Activated T-cell treated with anti-CD3 and anti-CD28 coated beads, Interleukin-2, amount 50 U/mL, for 24 hours (primary cell): ENCODE data around the gene SLC35E1.

Source experiments
- DNase-seq: peaks from one replicate; pipeline ENCODE4 v3.0.0-alpha.2; 2020
- H3K27ac Mint-ChIP-seq: 2 replicates; pipeline ENCODE4 v1.8.0; 2020; ENCODE audit warnings: mild to moderate bottlenecking, mixed read lengths
- H3K27me3 Mint-ChIP-seq: 2 replicates; pipeline ENCODE4 v1.8.0; 2020; ENCODE audit warnings: mixed read lengths
- H3K36me3 Mint-ChIP-seq: 2 replicates; pipeline ENCODE4 v1.8.0; 2020; ENCODE audit warnings: low read depth, mixed read lengths
- H3K4me1 Mint-ChIP-seq: 2 replicates; pipeline ENCODE4 v1.8.0; 2020; ENCODE audit warnings: low read depth, mixed read lengths
- H3K4me3 Mint-ChIP-seq: 2 replicates; pipeline ENCODE4 v1.8.0; 2020; ENCODE audit warnings: mild to moderate bottlenecking, moderate library complexity, mixed read lengths
- H3K9me3 Mint-ChIP-seq: 2 replicates; pipeline ENCODE4 v1.8.0; 2020; ENCODE audit warnings: mixed read lengths

Gene SLC35E1

DNA sequence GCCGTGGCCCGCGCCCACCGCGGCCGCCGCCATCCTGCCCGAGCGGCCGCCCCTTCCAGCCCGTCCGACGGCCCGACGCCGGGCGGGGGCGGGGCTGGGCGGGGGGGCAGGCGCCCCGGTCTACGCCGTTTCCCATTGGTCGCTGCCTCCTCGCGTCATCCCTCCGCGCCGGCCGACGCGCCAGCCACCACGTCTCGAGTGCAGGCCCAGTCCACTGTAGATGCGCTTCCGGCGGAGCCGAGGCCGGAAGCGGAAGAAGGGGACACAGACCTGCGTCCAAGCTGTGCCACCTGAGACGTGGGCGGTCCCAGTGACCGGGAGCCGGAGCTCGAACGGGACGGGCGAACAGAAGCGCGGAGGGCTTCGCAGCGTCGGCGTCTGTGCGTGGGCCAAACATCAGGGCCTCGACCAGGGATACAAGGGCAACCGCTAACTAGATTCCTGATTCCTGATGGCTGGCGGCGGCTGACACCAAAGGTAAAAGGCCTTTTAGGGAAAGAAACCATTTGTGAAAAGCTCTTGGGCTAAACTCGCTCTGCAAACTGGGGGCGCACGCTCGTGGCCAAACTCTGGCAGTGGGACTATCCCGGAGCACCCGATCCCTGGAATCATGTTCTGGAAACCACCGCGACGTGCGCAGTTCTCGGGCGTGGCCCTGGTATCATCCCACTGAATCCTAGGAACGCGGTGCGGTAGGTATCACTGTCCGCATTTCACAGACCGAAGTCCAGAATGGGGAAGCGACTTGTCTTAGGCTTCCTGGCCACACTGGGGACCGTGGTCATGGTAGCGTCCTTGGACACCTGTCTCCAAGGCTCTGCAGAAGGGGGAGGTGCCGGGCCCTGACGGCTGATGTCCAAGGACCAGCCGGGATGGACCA lies at the start of gene SLC35E1:
TSS of gene SLC35E1 (minus strand) at position 84 of the 880 bp plus-strand sequence. CDS start at position 33, 51 bp downstream.
- DNase-seq, result peak; percentile 94
- peaks cover 66% of the 10 kb centered on the region for H3K4me1 Mint-ChIP-seq
- H3K27ac Mint-ChIP-seq, result peak within 1 kb of the TSS; percentile 97
- H3K4me3 Mint-ChIP-seq, result peak within 1 kb of the TSS; percentile 98
- H3K27me3 Mint-ChIP-seq, result no peaks in the 10 kb centered on the region
- H3K36me3 Mint-ChIP-seq, result peaks cover 80% of the 10 kb centered on the region
- no peaks in the 10 kb centered on the region for H3K9me3 Mint-ChIP-seq

DNA sequence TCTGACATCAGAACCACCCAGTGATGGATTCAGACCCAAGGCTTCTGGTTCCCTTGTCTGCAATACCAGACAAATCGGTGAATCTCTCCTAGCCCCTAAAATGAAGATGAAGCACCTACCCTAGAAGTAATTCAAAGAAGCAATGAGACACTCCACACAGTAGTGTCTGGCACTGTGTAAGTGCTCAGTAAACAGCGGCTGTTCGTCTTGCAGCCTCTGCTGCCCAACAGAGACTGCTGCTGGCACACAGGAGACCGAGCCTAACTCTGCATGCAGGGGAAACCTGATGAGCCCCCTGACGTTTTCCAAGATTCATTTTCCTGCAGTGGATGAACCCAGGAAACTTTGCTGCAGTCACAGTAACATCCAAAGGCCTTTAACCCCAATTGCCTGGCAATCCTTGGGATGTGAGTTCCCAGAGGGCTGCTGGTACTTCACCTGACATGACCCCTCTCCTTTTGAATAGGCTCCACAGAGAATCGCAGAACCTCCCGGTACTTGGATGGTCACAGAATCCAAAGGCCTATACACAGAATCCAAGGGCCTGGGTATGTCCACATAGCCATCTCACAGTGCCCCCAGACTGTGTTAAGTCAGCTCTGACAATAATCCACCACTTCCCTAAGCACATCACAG lies 49.1 kb upstream of the SLC35E1 start:
- Mint-ChIP-seq H3K4me3 (no peak overlapping the region), H3K27me3 (no peaks in the 10 kb centered on the region), H3K4me1 (peaks cover 90% of the 10 kb centered on the region), H3K36me3 (peaks cover 49% of the 10 kb centered on the region), H3K27ac (no peak overlapping the region), H3K9me3 (no peaks in the 10 kb centered on the region)
- DNase-seq, result no peak

DNA sequence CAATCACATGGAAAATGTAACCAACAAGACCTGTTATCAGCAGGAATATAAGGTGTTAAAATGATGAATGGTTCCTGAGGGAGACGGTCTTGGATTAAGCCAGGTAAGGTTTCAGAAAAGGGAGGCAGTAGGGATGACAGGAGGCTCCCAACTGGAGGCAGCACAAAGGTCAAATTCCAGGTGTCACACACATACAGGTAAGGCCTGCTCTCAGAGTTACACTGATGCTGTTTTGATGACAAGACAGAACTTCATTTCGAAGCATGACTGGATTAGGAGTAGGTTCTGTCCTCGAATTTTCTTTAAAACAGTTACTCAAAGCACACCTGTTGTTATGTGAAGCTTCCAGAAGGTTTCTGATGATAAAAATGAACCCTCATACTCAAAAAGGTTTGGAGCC lies 48.4 kb upstream of the SLC35E1 start:
- no peak overlapping the region for H3K4me3 Mint-ChIP-seq

DNA sequence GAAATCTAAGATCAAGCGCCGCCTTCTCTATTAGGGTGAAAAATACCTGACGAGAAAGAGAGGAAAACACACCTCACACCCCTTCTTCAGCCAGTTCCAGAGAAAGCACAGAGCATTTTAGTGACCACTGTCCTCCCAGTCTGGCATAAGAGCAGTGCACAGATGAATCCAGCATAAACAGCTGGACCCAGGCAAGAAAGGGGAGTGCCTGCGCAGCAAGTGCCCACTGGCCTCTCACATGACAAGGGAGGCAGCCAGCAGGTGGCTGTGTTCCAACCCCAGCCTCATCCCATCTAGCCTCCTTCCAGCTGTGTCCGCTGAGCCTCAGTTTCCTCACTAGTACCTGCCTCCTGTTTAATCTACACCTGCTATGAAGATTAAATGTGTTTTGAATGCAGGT lies 47.8 kb upstream of the SLC35E1 start:
- no peaks in the 10 kb centered on the region for H3K27me3 Mint-ChIP-seq
- DNase-seq, result no peak
- H3K9me3 Mint-ChIP-seq, result no peaks in the 10 kb centered on the region
- H3K36me3 Mint-ChIP-seq, result peaks cover 36% of the 10 kb centered on the region
- peak overlapping the region; percentile 68 for H3K27ac Mint-ChIP-seq
- H3K4me3 Mint-ChIP-seq, result no peak overlapping the region
- peaks cover 88% of the 10 kb centered on the region for H3K4me1 Mint-ChIP-seq

More for the DNA sequence above, 48.4 kb upstream of the SLC35E1 start:
- DNase-seq, result no peak
- H3K27ac Mint-ChIP-seq, result peak overlapping the region; percentile 68
- H3K27me3 Mint-ChIP-seq, result no peaks in the 10 kb centered on the region
- H3K9me3 Mint-ChIP-seq, result no peaks in the 10 kb centered on the region
- peaks cover 42% of the 10 kb centered on the region for H3K36me3 Mint-ChIP-seq
- H3K4me1 Mint-ChIP-seq, result peaks cover 89% of the 10 kb centered on the region

DNA sequence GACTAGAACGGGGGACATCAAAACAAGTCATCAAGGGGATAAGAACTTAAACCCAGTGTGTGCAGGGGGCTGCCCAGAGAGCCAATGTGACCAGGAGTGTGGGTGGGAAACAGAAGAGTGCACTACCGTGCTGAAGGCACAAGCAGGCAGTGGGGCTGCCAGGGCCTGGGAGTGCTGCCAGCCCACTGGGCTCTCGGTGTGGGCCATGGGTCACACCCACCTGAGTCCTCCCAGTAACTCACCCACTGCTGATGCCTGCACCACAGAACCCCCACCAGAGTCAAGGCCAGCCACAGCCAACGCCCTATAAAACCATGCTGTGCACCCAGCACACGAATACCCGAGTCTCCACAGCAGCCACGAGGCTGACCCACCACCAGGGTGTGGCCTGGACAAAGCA lies 47.2 kb upstream of the SLC35E1 start:
- H3K4me3 Mint-ChIP-seq, result no peak overlapping the region
- no peaks in the 10 kb centered on the region for H3K9me3 Mint-ChIP-seq
- no peak for DNase-seq
- H3K27ac Mint-ChIP-seq, result no peak overlapping the region
- H3K27me3 Mint-ChIP-seq, result no peaks in the 10 kb centered on the region
- peaks cover 87% of the 10 kb centered on the region for H3K4me1 Mint-ChIP-seq
- H3K36me3 Mint-ChIP-seq, result peaks cover 31% of the 10 kb centered on the region

DNA sequence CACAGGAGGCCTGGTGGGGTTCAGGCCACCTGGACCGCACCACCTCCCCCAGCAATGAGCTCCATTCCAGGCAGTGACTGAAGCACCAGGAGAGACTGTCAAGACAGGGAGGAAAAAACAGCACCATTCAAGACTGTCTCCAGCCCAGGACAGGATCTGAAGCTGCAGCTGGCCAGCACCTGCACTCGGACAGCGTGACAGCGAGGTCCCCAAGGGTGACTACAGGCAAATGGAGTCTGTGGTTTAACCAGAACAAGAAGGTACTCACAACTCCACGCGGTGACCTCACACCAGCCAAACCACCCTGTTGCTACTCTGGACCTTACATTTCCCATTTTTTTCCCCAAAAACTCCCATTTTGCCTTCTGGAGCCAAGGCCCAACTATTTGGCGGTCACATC lies 46.0 kb upstream of the SLC35E1 start:
- H3K36me3 Mint-ChIP-seq, result peaks cover 21% of the 10 kb centered on the region

DNA sequence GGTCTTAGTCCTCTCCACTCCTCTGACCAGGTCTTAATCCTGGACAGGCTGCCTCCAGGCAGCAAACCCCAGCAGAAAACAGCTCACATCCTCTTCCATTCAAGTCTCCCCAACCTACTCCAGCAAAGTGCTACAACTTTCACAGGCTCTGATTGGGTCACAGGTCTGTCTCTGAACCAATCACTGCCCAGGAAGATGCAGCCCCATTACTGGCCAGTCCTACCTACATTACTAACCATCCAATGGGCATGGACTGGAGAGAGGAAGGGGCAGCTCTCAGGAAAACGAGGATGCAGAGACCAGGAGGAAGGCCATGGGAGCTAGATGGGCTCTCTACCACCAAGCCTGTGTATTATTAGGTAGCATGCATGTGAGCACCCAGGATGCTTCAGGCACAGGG lies 43.6 kb upstream of the SLC35E1 start:
- Mint-ChIP-seq H3K4me1 (peaks cover 87% of the 10 kb centered on the region), H3K27ac (peak overlapping the region; percentile 38), H3K27me3 (no peaks in the 10 kb centered on the region), H3K9me3 (no peaks in the 10 kb centered on the region), H3K36me3 (peaks cover 8% of the 10 kb centered on the region), H3K4me3 (no peak overlapping the region)
- DNase-seq, result no peak

More for the DNA sequence above, 46.0 kb upstream of the SLC35E1 start:
- H3K4me3 Mint-ChIP-seq, result no peak overlapping the region
- no peak for DNase-seq
- no peaks in the 10 kb centered on the region for H3K9me3 Mint-ChIP-seq
- H3K27me3 Mint-ChIP-seq, result no peaks in the 10 kb centered on the region
- peak overlapping the region; percentile 31 for H3K27ac Mint-ChIP-seq
- H3K4me1 Mint-ChIP-seq, result peaks cover 81% of the 10 kb centered on the region

DNA sequence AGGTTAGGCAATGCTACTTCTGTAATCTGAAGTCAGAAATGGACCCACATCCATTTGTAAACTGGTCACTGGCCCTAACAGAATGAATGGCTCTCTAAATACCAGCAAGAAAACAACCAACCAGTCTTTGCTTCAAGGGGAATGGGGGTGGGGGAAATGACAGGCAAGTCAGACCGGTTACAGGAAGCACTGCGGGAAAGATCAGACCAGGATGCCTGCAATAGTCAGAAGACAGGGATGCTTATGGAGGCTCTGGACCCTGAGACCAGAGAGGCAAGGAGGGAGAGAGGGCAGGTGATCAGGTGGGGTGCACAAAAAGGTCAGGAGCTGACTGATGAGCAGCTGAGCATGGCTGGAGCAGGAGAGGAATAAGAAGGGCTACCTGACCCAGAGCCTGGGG lies 42.7 kb upstream of the SLC35E1 start:
- Mint-ChIP-seq H3K27ac (peak overlapping the region; percentile 38), H3K27me3 (no peaks in the 10 kb centered on the region), H3K4me3 (no peak overlapping the region), H3K9me3 (no peaks in the 10 kb centered on the region), H3K4me1 (peaks cover 83% of the 10 kb centered on the region), H3K36me3 (peaks cover 6% of the 10 kb centered on the region)
- no peak for DNase-seq

DNA sequence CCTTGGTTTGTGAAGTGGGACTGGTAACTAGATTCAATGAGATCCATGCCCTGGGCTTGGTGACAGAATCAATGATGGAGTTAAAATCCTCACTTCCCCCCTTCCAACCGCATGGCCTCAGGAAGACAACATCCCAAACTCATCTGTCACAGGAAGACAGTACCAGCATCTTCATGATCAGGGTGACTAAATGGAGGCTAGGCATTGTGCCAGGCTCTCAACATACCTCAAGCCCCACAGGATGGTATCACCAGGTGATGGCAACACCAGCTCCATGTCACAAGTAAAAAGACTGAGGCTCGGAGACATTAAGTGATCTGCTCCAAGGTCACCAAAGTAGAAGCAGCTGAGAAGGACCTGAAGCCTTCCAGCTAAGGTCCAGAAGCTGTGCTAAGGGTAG lies 41.6 kb upstream of the SLC35E1 start:
- no peak for DNase-seq
- no peak overlapping the region for H3K4me3 Mint-ChIP-seq
- peaks cover 72% of the 10 kb centered on the region for H3K4me1 Mint-ChIP-seq
- H3K36me3 Mint-ChIP-seq, result peaks cover 6% of the 10 kb centered on the region
- H3K27me3 Mint-ChIP-seq, result no peaks in the 10 kb centered on the region
- no peak overlapping the region for H3K27ac Mint-ChIP-seq
- no peaks in the 10 kb centered on the region for H3K9me3 Mint-ChIP-seq

DNA sequence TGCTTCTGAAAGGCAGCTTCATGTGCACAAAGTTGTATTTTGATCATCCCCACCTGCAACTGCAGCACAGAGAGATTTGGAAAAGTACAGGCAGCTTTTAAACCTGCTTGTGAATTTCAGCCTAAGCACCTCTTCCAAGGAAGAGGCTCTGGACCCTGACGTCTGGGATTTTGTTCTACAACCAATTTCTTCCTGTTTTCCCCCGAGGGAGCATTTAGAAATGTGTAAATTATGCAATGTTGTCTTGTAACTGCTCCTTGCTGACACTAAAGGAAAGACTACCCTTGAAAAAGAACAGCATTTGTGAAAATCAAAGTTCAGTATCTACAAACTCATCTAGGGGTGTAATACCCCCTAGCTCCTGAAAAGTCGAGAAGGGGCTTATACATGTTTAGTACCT lies 40.4 kb upstream of the SLC35E1 start:
- Mint-ChIP-seq H3K36me3 (peaks cover 7% of the 10 kb centered on the region), H3K4me1 (peaks cover 73% of the 10 kb centered on the region), H3K27me3 (no peaks in the 10 kb centered on the region), H3K9me3 (no peaks in the 10 kb centered on the region), H3K4me3 (no peak overlapping the region), H3K27ac (no peak overlapping the region)
- no peak for DNase-seq

DNA sequence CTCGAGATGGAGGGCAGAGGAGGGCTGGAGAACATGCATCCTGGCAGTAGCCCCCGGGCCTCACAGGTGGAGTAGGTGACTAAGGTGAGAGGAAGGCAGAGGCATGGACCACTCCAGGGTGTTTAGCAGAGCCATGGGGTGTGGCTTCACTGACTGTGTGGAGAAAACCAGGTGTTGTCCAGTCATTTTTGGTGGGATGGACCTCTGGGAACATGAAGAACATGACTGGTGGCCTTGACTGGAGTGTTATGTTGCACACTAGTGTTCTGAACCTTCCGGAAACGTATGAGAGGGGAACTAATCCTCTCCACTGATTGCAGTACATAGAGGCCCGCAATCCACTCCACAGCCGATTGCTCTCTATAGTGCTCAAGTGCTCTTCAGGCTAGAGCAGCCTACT lies 38.9 kb upstream of the SLC35E1 start:
- Mint-ChIP-seq H3K9me3 (no peaks in the 10 kb centered on the region), H3K27me3 (no peaks in the 10 kb centered on the region), H3K36me3 (peaks cover 11% of the 10 kb centered on the region), H3K4me1 (peaks cover 65% of the 10 kb centered on the region), H3K27ac (peak overlapping the region; percentile 0), H3K4me3 (no peak overlapping the region)
- no peak for DNase-seq

DNA sequence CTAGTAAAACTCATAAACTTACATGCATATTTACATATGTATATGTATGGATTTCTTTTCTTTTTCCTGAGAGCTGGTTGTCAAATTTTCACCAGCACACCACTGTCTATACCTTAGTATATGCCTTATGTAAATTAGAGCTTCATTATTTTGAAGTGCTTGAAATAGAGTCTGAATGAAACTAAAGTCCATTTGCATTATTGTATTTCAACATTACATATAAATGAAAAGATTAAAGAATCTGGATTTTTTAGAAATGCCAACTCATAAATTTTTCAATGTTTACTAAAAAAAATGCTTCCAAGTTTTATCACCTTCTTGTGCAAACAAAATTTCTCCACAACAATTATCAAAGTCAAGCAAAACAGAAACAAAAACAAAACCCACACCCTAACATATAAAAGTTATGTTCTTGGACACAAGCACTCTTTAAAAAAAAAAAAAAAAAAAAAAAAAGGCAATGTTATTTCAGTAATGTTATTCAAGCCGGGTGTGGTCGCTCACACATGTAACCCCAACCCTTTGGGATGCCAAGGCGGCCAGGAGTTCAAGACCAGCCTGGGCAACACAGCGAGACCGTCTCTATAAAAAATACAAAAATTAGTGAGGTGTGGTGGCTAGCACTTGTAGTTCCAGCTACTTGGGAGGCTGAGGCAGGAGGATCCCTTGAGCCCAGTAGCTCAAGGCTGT lies 37.4 kb upstream of the SLC35E1 start:
- no peak overlapping the region for H3K27ac Mint-ChIP-seq
- H3K36me3 Mint-ChIP-seq, result peaks cover 19% of the 10 kb centered on the region
- no peak for DNase-seq
- peaks cover 66% of the 10 kb centered on the region for H3K4me1 Mint-ChIP-seq
- no peaks in the 10 kb centered on the region for H3K9me3 Mint-ChIP-seq
- H3K27me3 Mint-ChIP-seq, result no peaks in the 10 kb centered on the region
- no peak overlapping the region for H3K4me3 Mint-ChIP-seq

DNA sequence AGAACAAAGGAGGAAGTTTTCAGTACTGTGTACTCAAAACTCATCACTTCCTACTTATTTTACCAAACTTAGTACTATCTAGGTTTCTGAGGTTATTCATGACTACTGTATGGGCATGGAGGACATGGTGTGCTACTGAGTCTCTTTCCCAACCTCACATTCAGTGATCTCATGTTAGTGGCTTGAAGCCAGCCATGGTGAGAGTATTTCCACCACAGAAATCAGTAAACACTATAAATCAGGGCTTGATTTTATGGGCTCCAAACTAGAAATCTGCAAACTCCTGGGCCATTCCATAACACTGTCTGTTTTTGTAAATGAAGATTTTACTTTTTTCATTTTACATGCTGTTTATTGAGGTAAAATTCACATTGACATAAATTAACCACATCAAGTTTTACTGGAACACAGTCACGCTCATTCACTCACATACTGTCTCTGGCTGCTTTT lies 36.1 kb upstream of the SLC35E1 start:
- H3K9me3 Mint-ChIP-seq, result no peaks in the 10 kb centered on the region
- no peak for DNase-seq
- no peaks in the 10 kb centered on the region for H3K27me3 Mint-ChIP-seq
- no peak overlapping the region for H3K4me3 Mint-ChIP-seq
- peaks cover 61% of the 10 kb centered on the region for H3K4me1 Mint-ChIP-seq
- H3K36me3 Mint-ChIP-seq, result peaks cover 16% of the 10 kb centered on the region
- H3K27ac Mint-ChIP-seq, result peak overlapping the region; percentile 50

DNA sequence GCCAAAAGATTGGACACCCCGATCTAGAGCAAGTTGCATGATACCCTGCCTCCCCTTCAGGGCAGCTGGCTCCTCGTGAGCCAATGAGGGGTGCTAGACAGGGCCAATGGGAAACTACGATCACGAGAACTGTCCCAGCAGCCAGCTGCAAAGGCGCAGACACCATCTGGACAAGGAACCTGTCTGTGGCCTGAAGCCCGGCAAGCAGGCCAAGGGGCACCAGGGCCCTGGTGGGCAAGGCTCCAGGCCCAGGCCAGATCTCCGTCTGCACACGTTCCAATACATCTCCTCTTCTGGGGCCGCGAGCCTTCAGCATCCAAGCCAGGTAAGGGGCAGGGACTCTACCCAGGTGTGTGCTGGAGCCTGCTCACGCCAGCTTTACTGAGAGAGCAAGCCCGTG lies 35.6 kb upstream of the SLC35E1 start:
- DNase-seq, result no peak
- H3K4me1 Mint-ChIP-seq, result peaks cover 59% of the 10 kb centered on the region
- H3K27me3 Mint-ChIP-seq, result no peaks in the 10 kb centered on the region
- peaks cover 16% of the 10 kb centered on the region for H3K36me3 Mint-ChIP-seq
- H3K27ac Mint-ChIP-seq, result peak overlapping the region; percentile 50
- H3K9me3 Mint-ChIP-seq, result no peaks in the 10 kb centered on the region
- no peak overlapping the region for H3K4me3 Mint-ChIP-seq
